Right lobe of liver (tissue), 6 donors: ENCODE data around the gene EPHB6. TPM values are rescaled to one million over a fixed set of nuclear protein-coding genes. Genes with fewer than 3 reads are reported as not detected.

Source experiments
- ATAC-seq, 4 donors: fragments of 200-7000 bp; cut with Tn5 transposase; one replicate each; pipeline ENCODE4 v1.9.1; 2020; ENCODE audit warnings: mild to moderate bottlenecking in 4 of 4, moderate library complexity in 4 of 4
- DNase-seq, 3 donors: peaks; one replicate each; pipeline ENCODE4 v3.0.0-alpha.2; 2020
- H3K27ac ChIP-seq, 3 donors: fragments of 200-600 bp; one replicate each; pipeline ENCODE4 v1.8.0; 2022
- H3K27me3 ChIP-seq, 2 donors: fragments of 200-600 bp; one replicate each; pipeline ENCODE4 v1.8.0; 2022
- H3K36me3 ChIP-seq, 4 donors: fragments of 200-600 bp; sonication (generic) in 1 of 4; one replicate each; pipeline versions ENCODE4 v1.5.1 to v1.8.0; 2017 to 2022; ENCODE audit warnings: control low read depth in 1 of 4
- H3K4me1 ChIP-seq, 4 donors: fragments of 200-600 bp; sonication (generic) in 1 of 4; one replicate each; pipeline versions ENCODE4 v1.5.1 to v1.8.0; 2017 to 2022; ENCODE audit warnings: control low read depth in 1 of 4
- H3K4me3 ChIP-seq, 3 donors: fragments of 200-600 bp; one replicate each; pipeline ENCODE4 v1.8.0; 2022
- H3K9me3 ChIP-seq, 4 donors: fragments of 200-600 bp; sonication (generic) in 1 of 4; one replicate each; pipeline versions ENCODE4 v1.5.1 to v1.8.0; 2017 to 2022; ENCODE audit warnings: control low read depth in 1 of 4
- POLR2A ChIP-seq: fragments of 450-650 bp; IDR thresholded peaks from one replicate; pipeline ENCODE4 v1.6.1; 2017; ENCODE audit warnings: antibody characterized with exemption, mild to moderate bottlenecking
- WGBS: methylation state at CpG from one replicate; pipeline ENCODE4 v1.1.6; 2018; ENCODE audit warnings: low coverage, low lambda C conversion rate; ENCODE audit not compliant: insufficient coverage; ENCODE audit errors: missing lambda C conversion rate; 5-methylcytosine and 5-hydroxymethylcytosine counted together
- intact Hi-C, 2 donors: fragments of 100-400 bp; cut with DNase I; formaldehyde crosslinking; loops; one replicate each; pipeline versions ENCODE4 v1.11.2 to v1.14.1; 2022
- total RNA-seq, 6 experiments: library from RNA; depleted of rRNA in 2 of 6; stranded (reverse); fragments of >200 nt in 2 of 6; fragmentation: NEBNext Ultra II Directional in 3 of 6; extraction: Animal tissue kit (Norgen Biotek cat#: 25700) in 3 of 6; gene quantifications; one replicate each; pipeline versions ENCODE4 v1.1.0 to v1.2.4, GENCODE V29; 2016 to 2023
- TF ChIP-seq, protein P1 (sequence below), 4 donors: fragments of 200-600 bp in 3 of 4; fragments of 450-650 bp in 1 of 4; IDR thresholded peaks; one replicate each; pipeline versions ENCODE4 v1.5.1 to v1.8.0; 2016 to 2022; ENCODE audit warnings: antibody characterized with exemption in 4 of 4, mild to moderate bottlenecking in 2 of 4
- donor health status: DM: no; HTN: yes; CAD: no.
- donor health status: DM: no; HTN: no; CAD: no.
- donor health status: DM: no; HTN: no; CAD: no.
- donor health status: DM: no; HTN: yes; CAD: no.
- donor health status: DM: no; HTN: yes; CAD: no.

EPHB6 gene
- total RNA-seq, 6 experiments from 2014 or later = 1.5 to 6.1 (median 3.2) TPM

- Histone ChIP-seq H3K36me3 (no peaks in the 10 kb centered on the region), H3K4me3 (no peak overlapping the region), H3K27me3 (no peaks in the 10 kb centered on the region), H3K4me1 (no peaks in the 10 kb centered on the region), H3K9me3 (no peaks in the 10 kb centered on the region), H3K27ac (no peak overlapping the region)
- TF ChIP-seq, protein P1, sequence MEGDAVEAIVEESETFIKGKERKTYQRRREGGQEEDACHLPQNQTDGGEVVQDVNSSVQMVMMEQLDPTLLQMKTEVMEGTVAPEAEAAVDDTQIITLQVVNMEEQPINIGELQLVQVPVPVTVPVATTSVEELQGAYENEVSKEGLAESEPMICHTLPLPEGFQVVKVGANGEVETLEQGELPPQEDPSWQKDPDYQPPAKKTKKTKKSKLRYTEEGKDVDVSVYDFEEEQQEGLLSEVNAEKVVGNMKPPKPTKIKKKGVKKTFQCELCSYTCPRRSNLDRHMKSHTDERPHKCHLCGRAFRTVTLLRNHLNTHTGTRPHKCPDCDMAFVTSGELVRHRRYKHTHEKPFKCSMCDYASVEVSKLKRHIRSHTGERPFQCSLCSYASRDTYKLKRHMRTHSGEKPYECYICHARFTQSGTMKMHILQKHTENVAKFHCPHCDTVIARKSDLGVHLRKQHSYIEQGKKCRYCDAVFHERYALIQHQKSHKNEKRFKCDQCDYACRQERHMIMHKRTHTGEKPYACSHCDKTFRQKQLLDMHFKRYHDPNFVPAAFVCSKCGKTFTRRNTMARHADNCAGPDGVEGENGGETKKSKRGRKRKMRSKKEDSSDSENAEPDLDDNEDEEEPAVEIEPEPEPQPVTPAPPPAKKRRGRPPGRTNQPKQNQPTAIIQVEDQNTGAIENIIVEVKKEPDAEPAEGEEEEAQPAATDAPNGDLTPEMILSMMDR (IDR thresholded peaks at IDR 0.05) = peak; percentile 54 to 58 (median 56)
- no peak for TF ChIP-seq POLR2A
- no peak for DNase-seq
- 23% methylated on average over 6 of the region's 6 CpGs for WGBS
- peak; percentile 63 to 67 (median 66) for ATAC-seq
- intact Hi-C loops = no loop called here
Measured at GRCh38 chr7:142811154-142811737, 43.6 kb upstream of the EPHB6 start.

- DNase-seq (no peak), ATAC-seq (peak in 1 of 4 donors; percentile 18)
- H3K4me3 ChIP-seq = no peak overlapping the region
- H3K27ac ChIP-seq = no peak overlapping the region
- no peak for TF ChIP-seq POLR2A
- TF ChIP-seq, protein P1 (IDR thresholded peaks at IDR 0.05) = no peak
- no peaks in the 10 kb centered on the region for H3K9me3 ChIP-seq
- no peaks in the 10 kb centered on the region for H3K36me3 ChIP-seq
- intact Hi-C loops = no loop called here
- no peaks in the 10 kb centered on the region for H3K4me1 ChIP-seq
- WGBS = 13% methylated on average over 3 of the region's 7 CpGs
- H3K27me3 ChIP-seq = no peaks in the 10 kb centered on the region
Measured at GRCh38 chr7:142812437-142813215, 42.2 kb upstream of the EPHB6 start.

- no peaks in the 10 kb centered on the region for H3K27me3 ChIP-seq
- ATAC-seq = peak in 1 of 4 donors; percentile 49
- WGBS = 0% methylated on average over 1 of the region's 2 CpGs
- H3K4me1 ChIP-seq = no peaks in the 10 kb centered on the region
- no peak overlapping the region for H3K27ac ChIP-seq
- no peak for DNase-seq
- no peak for TF ChIP-seq POLR2A
- TF ChIP-seq, protein P1 (IDR thresholded peaks at IDR 0.05) = no peak
- H3K36me3 ChIP-seq = no peaks in the 10 kb centered on the region
- intact Hi-C loops = no loop called here
- H3K9me3 ChIP-seq = no peaks in the 10 kb centered on the region
- no peak overlapping the region for H3K4me3 ChIP-seq
Measured at GRCh38 chr7:142813226-142813625, 41.6 kb upstream of the EPHB6 start.

- ATAC-seq (no peak), DNase-seq (no peak)
- TF ChIP-seq, protein P1 (IDR thresholded peaks at IDR 0.05) = no peak
- no peak for TF ChIP-seq POLR2A
- no peak overlapping the region for H3K4me3 ChIP-seq
- H3K36me3 ChIP-seq = no peaks in the 10 kb centered on the region
- intact Hi-C loops = no loop called here
- no peaks in the 10 kb centered on the region for H3K27me3 ChIP-seq
- no peaks in the 10 kb centered on the region for H3K9me3 ChIP-seq
- no peak overlapping the region for H3K27ac ChIP-seq
- 29% methylated on average over 1 of the region's 1 CpG for WGBS
- H3K4me1 ChIP-seq = no peaks in the 10 kb centered on the region
Measured at GRCh38 chr7:142813699-142814098, 41.2 kb upstream of the EPHB6 start.
